ENCODE measurements around the gene CNIH1. TPM values are rescaled to one million over a fixed set of nuclear protein-coding genes. Genes with fewer than 3 reads are reported as not detected.
A peak's percentile ranks its signal among the peaks of the same experiment; 100 is the strongest.

CNIH1 gene
- total RNA-seq, 2 experiments from 2014 or later, result 55.9 TPM

DNA sequence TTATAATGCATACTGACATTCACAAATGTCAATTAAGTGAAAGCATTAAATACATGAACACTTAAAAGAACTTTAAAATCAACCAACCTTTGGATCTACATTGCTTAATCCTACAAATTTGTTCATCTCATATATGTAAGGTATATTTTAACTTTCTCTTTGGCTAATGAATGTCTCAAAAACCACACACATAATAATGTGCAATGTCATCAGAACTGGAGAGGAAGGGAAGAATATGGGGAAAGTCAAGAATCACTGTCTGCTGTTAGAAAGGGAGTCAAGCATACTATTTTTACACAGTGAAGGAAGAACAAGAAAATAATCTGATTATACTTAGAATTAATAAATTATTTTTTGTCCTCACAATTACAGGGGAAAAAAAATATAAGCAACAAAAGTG, 42.7 kb upstream of the CNIH1 start:
- TF ChIP-seq, protein P1, sequence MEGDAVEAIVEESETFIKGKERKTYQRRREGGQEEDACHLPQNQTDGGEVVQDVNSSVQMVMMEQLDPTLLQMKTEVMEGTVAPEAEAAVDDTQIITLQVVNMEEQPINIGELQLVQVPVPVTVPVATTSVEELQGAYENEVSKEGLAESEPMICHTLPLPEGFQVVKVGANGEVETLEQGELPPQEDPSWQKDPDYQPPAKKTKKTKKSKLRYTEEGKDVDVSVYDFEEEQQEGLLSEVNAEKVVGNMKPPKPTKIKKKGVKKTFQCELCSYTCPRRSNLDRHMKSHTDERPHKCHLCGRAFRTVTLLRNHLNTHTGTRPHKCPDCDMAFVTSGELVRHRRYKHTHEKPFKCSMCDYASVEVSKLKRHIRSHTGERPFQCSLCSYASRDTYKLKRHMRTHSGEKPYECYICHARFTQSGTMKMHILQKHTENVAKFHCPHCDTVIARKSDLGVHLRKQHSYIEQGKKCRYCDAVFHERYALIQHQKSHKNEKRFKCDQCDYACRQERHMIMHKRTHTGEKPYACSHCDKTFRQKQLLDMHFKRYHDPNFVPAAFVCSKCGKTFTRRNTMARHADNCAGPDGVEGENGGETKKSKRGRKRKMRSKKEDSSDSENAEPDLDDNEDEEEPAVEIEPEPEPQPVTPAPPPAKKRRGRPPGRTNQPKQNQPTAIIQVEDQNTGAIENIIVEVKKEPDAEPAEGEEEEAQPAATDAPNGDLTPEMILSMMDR (IDR thresholded peaks at IDR 0.05), result no peak
- Histone ChIP-seq H3K36me3 (ENCODE audit: insufficient read depth, low read length) (peaks cover 37% of the 10 kb centered on the region), H3K27ac (ENCODE audit: low read depth in 1 of 2, low read length in 2 of 2) (no peak overlapping the region), H3K27me3 (ENCODE audit: control insufficient read depth in 1 of 2, insufficient read depth in 2 of 2, low read length in 2 of 2) (no peaks in the 10 kb centered on the region), H3K4me3 (ENCODE audit: low read length) (no peak overlapping the region), H3K9me3 (ENCODE audit: control insufficient read depth in 1 of 2, insufficient read depth in 1 of 2, low read length in 2 of 2) (no peaks in the 10 kb centered on the region), H3K4me1 (ENCODE audit: insufficient read depth, low read length) (peaks cover 19% of the 10 kb centered on the region)
- Mint-ChIP-seq H3K4me3 (no peak overlapping the region), H3K27me3 (no peaks in the 10 kb centered on the region), H3K9me3 (no peaks in the 10 kb centered on the region), H3K4me1 (ENCODE audit: low read depth) (peaks cover 56% of the 10 kb centered on the region), H3K36me3 (ENCODE audit: low read depth) (peaks cover 62% of the 10 kb centered on the region), H3K27ac (no peak overlapping the region)
- ChIA-PET CTCF (no interaction called here), POLR2A (interaction anchor here (1.5 kb wide), 1 partner anchor 26 kb away, joined by 3 read pairs; the partner anchor contains the start of gene CGRRF1)
- no peak for ATAC-seq (ENCODE audit: poor library complexity)
- intact Hi-C loops (cut with DNase I, micrococcal nuclease), result loop anchor here (10.0 kb wide), 2 partner anchors 81 to 1101 kb away; partner anchors contain the start of genes KTN1 (in 1 of the 2) and SAMD4A (in 1 of the 2)
- DNase-seq, result no peak

DNA sequence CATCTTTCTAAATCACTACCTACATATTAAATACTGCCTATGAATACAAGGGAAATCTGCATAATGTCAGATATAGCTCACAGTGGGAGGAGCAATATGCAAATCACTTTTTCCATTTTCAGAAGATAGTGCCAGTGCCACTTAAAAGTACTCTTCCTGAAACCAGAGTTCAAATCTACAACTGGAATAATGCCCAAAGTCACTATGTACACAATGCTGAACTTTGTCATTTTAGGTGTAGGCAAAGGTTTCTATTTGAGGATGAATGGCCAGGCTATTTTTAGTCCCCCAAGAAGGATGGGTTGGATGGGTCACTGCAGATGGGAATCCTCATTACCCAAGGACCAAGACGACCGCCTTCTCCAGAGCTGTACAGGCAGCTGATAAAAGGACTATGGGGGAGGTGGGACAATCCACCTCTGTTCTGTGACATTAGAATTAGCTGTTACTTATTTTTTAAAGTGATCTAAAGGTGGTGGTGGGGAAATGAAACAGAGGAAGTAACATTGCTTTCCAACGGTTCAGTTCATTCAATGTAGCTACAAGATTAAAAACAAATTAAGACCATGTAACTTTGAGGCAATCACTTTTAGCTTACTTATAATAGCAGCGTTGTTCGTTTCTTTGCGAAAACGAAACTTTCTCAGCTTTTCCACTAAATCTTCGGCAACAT, 42.0 kb upstream of the CNIH1 start:
- Histone ChIP-seq H3K9me3 (ENCODE audit: control insufficient read depth in 1 of 2, insufficient read depth in 1 of 2, low read length in 2 of 2) (no peaks in the 10 kb centered on the region), H3K27me3 (ENCODE audit: control insufficient read depth in 1 of 2, insufficient read depth in 2 of 2, low read length in 2 of 2) (no peaks in the 10 kb centered on the region), H3K27ac (ENCODE audit: low read depth in 1 of 2, low read length in 2 of 2) (no peak overlapping the region), H3K4me1 (ENCODE audit: insufficient read depth, low read length) (peaks cover 16% of the 10 kb centered on the region), H3K36me3 (ENCODE audit: insufficient read depth, low read length) (peaks cover 43% of the 10 kb centered on the region), H3K4me3 (ENCODE audit: low read length) (no peak overlapping the region)
- Mint-ChIP-seq H3K9me3 (no peaks in the 10 kb centered on the region), H3K27me3 (no peaks in the 10 kb centered on the region), H3K27ac (no peak overlapping the region), H3K4me3 (no peak overlapping the region), H3K4me1 (ENCODE audit: low read depth) (peaks cover 52% of the 10 kb centered on the region), H3K36me3 (ENCODE audit: low read depth) (peaks cover 66% of the 10 kb centered on the region)
- TF ChIP-seq, protein P1 (IDR thresholded peaks at IDR 0.05), result no peak
- intact Hi-C loops (cut with DNase I, micrococcal nuclease), result loop anchor here (10.0 kb wide), 2 partner anchors 82 to 1102 kb away; partner anchors contain the start of genes KTN1 (in 1 of the 2) and SAMD4A (in 1 of the 2)
- no peak for DNase-seq
- CTCF ChIA-PET, result interaction anchor here (1.1 kb wide), 1 partner anchor 25 kb away, joined by 3 read pairs; no protein-coding TSS in a partner anchor
- POLR2A ChIA-PET, result interaction anchor here (1.5 kb wide), 1 partner anchor 26 kb away, joined by 3 read pairs; the partner anchor contains the start of gene CGRRF1
- no peak for ATAC-seq (ENCODE audit: poor library complexity)

DNA sequence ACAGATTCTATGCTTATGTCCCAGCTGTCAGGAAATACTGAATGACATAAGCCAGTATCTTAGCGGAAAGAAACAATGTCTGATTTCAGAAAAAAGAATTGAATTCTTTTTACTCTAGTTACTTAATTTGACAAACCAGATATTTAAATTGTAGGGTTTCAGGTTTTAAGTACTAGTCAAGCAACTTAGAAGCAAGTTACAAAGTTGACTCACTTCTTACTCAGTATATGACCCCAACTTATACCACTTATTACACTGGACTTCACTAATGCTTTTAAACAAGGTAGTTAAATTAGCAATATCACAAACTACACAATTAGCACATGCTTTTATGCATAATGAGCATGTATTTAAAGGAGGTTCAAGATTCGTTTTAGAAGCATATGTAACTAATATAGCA, 40.5 kb upstream of the CNIH1 start:
- Histone ChIP-seq H3K27me3 (ENCODE audit: control insufficient read depth in 1 of 2, insufficient read depth in 2 of 2, low read length in 2 of 2) (no peaks in the 10 kb centered on the region), H3K9me3 (ENCODE audit: control insufficient read depth in 1 of 2, insufficient read depth in 1 of 2, low read length in 2 of 2) (no peaks in the 10 kb centered on the region), H3K27ac (ENCODE audit: low read depth in 1 of 2, low read length in 2 of 2) (no peak overlapping the region), H3K4me1 (ENCODE audit: insufficient read depth, low read length) (peaks cover 1% of the 10 kb centered on the region), H3K4me3 (ENCODE audit: low read length) (no peak overlapping the region), H3K36me3 (ENCODE audit: insufficient read depth, low read length) (peaks cover 56% of the 10 kb centered on the region)
- H3K27ac Mint-ChIP-seq, result peak overlapping the region; percentile 17
- ATAC-seq (ENCODE audit: poor library complexity), result no peak
- peaks cover 71% of the 10 kb centered on the region for H3K36me3 Mint-ChIP-seq (ENCODE audit: low read depth)
- no peaks in the 10 kb centered on the region for H3K9me3 Mint-ChIP-seq
- DNase-seq, result no peak
- TF ChIP-seq, protein P1 (IDR thresholded peaks at IDR 0.05), result no peak
- H3K27me3 Mint-ChIP-seq, result no peaks in the 10 kb centered on the region
- ChIA-PET POLR2A (interaction anchor here (0.7 kb wide), 1 partner anchor 9 kb away, joined by 3 read pairs; no protein-coding TSS in a partner anchor), CTCF (no interaction called here)
- H3K4me1 Mint-ChIP-seq (ENCODE audit: low read depth), result peaks cover 37% of the 10 kb centered on the region
- intact Hi-C loops (cut with DNase I, micrococcal nuclease), result loop anchor here (10.0 kb wide), 2 partner anchors 83 to 1103 kb away; partner anchors contain the start of genes KTN1 (in 1 of the 2) and SAMD4A (in 1 of the 2)
- H3K4me3 Mint-ChIP-seq, result no peak overlapping the region

All from CD4-positive, alpha-beta T cell (primary cell).